ENCODE data around the gene GSG1L. TPM values are rescaled to one million over a fixed set of nuclear protein-coding genes. Genes with fewer than 3 reads are reported as not detected.

GSG1L gene
- total and polyA plus RNA-seq, 2 of the 13 experiments (the other 11 are each of a cell fraction or from before 2014, with no cell fraction given): not detected

- H3K4me1 ChIP-seq (ENCODE audit: insufficient read depth, low read length): no peaks in the 10 kb centered on the region
- no peak for TF ChIP-seq NBN (conservative IDR thresholded peaks at IDR 0.05)
- no peak for TF ChIP-seq CREB1 (IDR thresholded peaks at IDR 0.05)
- no peak for TF ChIP-seq CREB1 (CRISPR knock-in tag; IDR thresholded peaks at IDR 0.05)
- TF ChIP-seq MAF1 (CRISPR knock-in tag; IDR thresholded peaks at IDR 0.05; ENCODE audit: borderline replicate concordance): no peak
- no peak for TF ChIP-seq ZNF574 (CRISPR knock-in tag; IDR thresholded peaks at IDR 0.05)
- no peak for TF ChIP-seq ZSCAN9 (CRISPR knock-in tag; IDR thresholded peaks at IDR 0.05; ENCODE audit: borderline replicate concordance)
- TF ChIP-seq LCORL (IDR thresholded peaks at IDR 0.05): no peak
- no peak for TF ChIP-seq LCORL (CRISPR knock-in tag; IDR thresholded peaks at IDR 0.05)
- no peak for TF ChIP-seq AGO1 (IDR thresholded peaks at IDR 0.05; ENCODE audit: low read depth, low read length, poor library complexity, severe bottlenecking)
- no peak for TF ChIP-seq TERF1 (CRISPR knock-in tag; IDR thresholded peaks at IDR 0.05)
- TF ChIP-seq CREM (IDR thresholded peaks at IDR 0.05): no peak
- TF ChIP-seq CREM (CRISPR knock-in tag; IDR thresholded peaks at IDR 0.05): no peak
- TF ChIP-seq RAD21 (CRISPR knock-in tag; IDR thresholded peaks at IDR 0.05): no peak
- H3K79me2 ChIP-seq (ENCODE audit: insufficient read depth, low read length): no peaks in the 10 kb centered on the region
- H3K9me3 ChIP-seq (ENCODE audit: low read length): no peaks in the 10 kb centered on the region
- H2AFZ ChIP-seq (ENCODE audit: low read length): no peak overlapping the region
- H3K4me3 ChIP-seq (replicated peaks in 1 of 3; ENCODE audit: insufficient read depth in 1 of 3, low read depth in 2 of 3, low read length in 3 of 3): no peak overlapping the region
- FAIRE-seq: no peak
- ChIA-PET POLR2A (no interaction called here), CTCF (ENCODE audit: low intra/inter-chr PET ratio, low total read pairs) (no interaction called here)
- no peaks in the 10 kb centered on the region for H4K20me1 ChIP-seq (ENCODE audit: insufficient read depth, low read length)
- no peak overlapping the region for H3K27ac ChIP-seq (ENCODE audit: extremely low read length, insufficient read depth, low read length)
- H3K9ac ChIP-seq (ENCODE audit: insufficient read depth, low read depth, low read length): no peak overlapping the region
- no peak overlapping the region for H3K4me2 ChIP-seq (ENCODE audit: low read depth, low read length)
- no peaks in the 10 kb centered on the region for H3K36me3 ChIP-seq (replicated peaks in 1 of 2; ENCODE audit: control insufficient read depth in 1 of 2, insufficient read depth in 2 of 2, low read length in 2 of 2)
- no TSS peak for BruUV-seq (replicated peaks)
- peaks cover 2 to 48% of the 10 kb centered on the region in 2 experiments; a peak in 4 of 5 replicates for H3K27me3 ChIP-seq (ENCODE audit: control insufficient read depth in 1 of 2, insufficient read depth in 2 of 2, low read length in 2 of 2)
- DNase-seq (ENCODE audit: low spot score): no peak
- intact Hi-C loops (cut with micrococcal nuclease; ENCODE audit: unreplicated experiment) (no loop called here), in situ Hi-C loops (cut with HindIII; ENCODE audit: extremely low pct_ligation_motif_present, low pct_unique_long_range_greater_than_20kb) (no loop called here)
- ATAC-seq: no peak
- 3% methylated on average over 9 of the region's 9 CpGs for WGBS (ENCODE audit: low lambda C conversion rate)
These were observed 211.9 kb downstream of the GSG1L start for GRCh38 chr16:27851586-27851985.

Data from HepG2 (cell line).